ENCODE results near the gene C17orf58. TPM values are rescaled to one million over a fixed set of nuclear protein-coding genes. Genes with fewer than 3 reads are reported as not detected.

Gene C17orf58
- total and polyA plus RNA-seq, 2 of the 8 experiments (the other 6 are each of a cell fraction or from before 2014, with no cell fraction given): 22.6 to 24.1 TPM

- peak; percentile 5 for TF ChIP-seq TAF7 (optimal IDR thresholded peaks at IDR 0.05; ENCODE audit: borderline replicate concordance, low read depth, low read length)
- no peak for TF ChIP-seq SUZ12 (IDR thresholded peaks at IDR 0.05; ENCODE audit: low read length)
- Histone ChIP-seq H3K23ac (ENCODE audit: insufficient read length) (no peak overlapping the region), H3K36me3 (ENCODE audit: control insufficient read depth in 2 of 4, insufficient read depth in 4 of 4, low read length in 3 of 4) (peaks cover 19 to 38% (median 30%) of the 10 kb centered on the region in 4 experiments), H3K27ac (ENCODE audit: low read depth, low read length) (no peak overlapping the region), H3K79me1 (ENCODE audit: low read depth, low read length) (0 out of 2 replicates have a peak, but pooled peaks cover 3% of the 10 kb centered on the region), H3K14ac (ENCODE audit: insufficient read length) (no peak overlapping the region), H2BK5ac (ENCODE audit: low read depth, low read length) (no peak overlapping the region), H3K9ac (replicated peaks in 1 of 4; ENCODE audit: extremely low read depth in 1 of 4, low read depth in 3 of 4, low read length in 3 of 4) (no peak overlapping the region), H3K79me2 (ENCODE audit: control insufficient read depth in 1 of 2, insufficient read depth in 2 of 2, low read length in 2 of 2) (peaks cover 9 to 42% of the 10 kb centered on the region in 2 experiments), H2AFZ (ENCODE audit: low read length) (no peak overlapping the region), H2BK15ac (ENCODE audit: low read length) (no peak overlapping the region), H4K5ac (ENCODE audit: insufficient read length, low read depth, low read length) (peak overlapping the region; percentile 87), H3K18ac (ENCODE audit: extremely low read depth, low read length) (no peak overlapping the region), H3K4me3 (ENCODE audit: extremely low read depth in 1 of 4, insufficient read depth in 2 of 4, low read depth in 3 of 4, low read length in 4 of 4) (peak overlapping the region in 2 of 4 experiments; percentile 10 to 53; a peak in 3 of 8 replicates), H2AK5ac (ENCODE audit: low read depth, low read length) (no peak overlapping the region), H4K91ac (replicated peaks; ENCODE audit: insufficient read length, low read length) (no peak overlapping the region), H4K8ac (ENCODE audit: extremely low read depth, insufficient read depth, low read length) (no peak overlapping the region), H3K23me2 (ENCODE audit: low read depth, low read length) (peaks cover 2% of the 10 kb centered on the region; the same call in 1 of the 2 replicates), H3K4me1 (replicated peaks in 1 of 4; ENCODE audit: control insufficient read depth in 3 of 4, insufficient read depth in 4 of 4, low read length in 3 of 4) (peaks cover 5 to 16% (median 11%) of the 10 kb centered on the region in 4 experiments; a peak in 6 of 7 replicates), H3K4me2 (ENCODE audit: insufficient read depth in 1 of 2, low read depth in 2 of 2, low read length in 2 of 2) (peak overlapping the region; percentile 53 to 78), H3K27me3 (replicated peaks in 1 of 4; ENCODE audit: control insufficient read depth in 3 of 4, extremely low read depth in 1 of 4, insufficient read depth in 3 of 4, low read length in 3 of 4) (no peaks in the 10 kb centered on the region), H3K9me3 (ENCODE audit: insufficient read depth in 2 of 2, low read depth in 1 of 2, low read length in 1 of 2) (no peaks in the 10 kb centered on the region), H3K56ac (replicated peaks; ENCODE audit: insufficient read length, low read depth, low read length) (no peak overlapping the region), H2BK120ac (replicated peaks; ENCODE audit: low read depth, low read length) (no peak overlapping the region), H4K20me1 (replicated peaks in 1 of 2; ENCODE audit: control insufficient read depth in 1 of 2, insufficient read depth in 2 of 2, low read length in 2 of 2) (peaks cover 7 to 15% of the 10 kb centered on the region in 2 experiments), H2BK20ac (ENCODE audit: low read length) (no peak overlapping the region), H2BK12ac (ENCODE audit: low read depth, low read length) (no peak overlapping the region), H3K4ac (replicated peaks; ENCODE audit: insufficient read length, low read depth, low read length) (no peak overlapping the region)
- POLR2A ChIA-PET (ENCODE audit: partially characterized antibody): interaction anchor here (0.6 to 9.6 kb wide), 16 partner anchors 12 to 362 kb away, joined by 3 to 134 read pairs (median 4); partner anchors contain the start of gene C17orf58
- 9% methylated on average over 14 of the region's 27 CpGs; no CpG with 5 or more reads in 1 of the 2 experiments for WGBS, 2 experiments (ENCODE audit: extremely low coverage in 1 of 2, insufficient coverage in 1 of 2, insufficient read length in 1 of 2, insufficient replicate concordance in 2 of 2, low coverage in 1 of 2, low lambda C conversion rate in 2 of 2, missing lambda C conversion rate in 1 of 2)
- CTCF ChIA-PET (ENCODE audit: partially characterized antibody): interaction anchor here (1.0 kb wide), 1 partner anchor 13 kb away, joined by 3 read pairs; no protein-coding TSS in a partner anchor
- DNase-seq (ENCODE audit: low read depth in 1 of 2, low spot score in 2 of 2) (peak in 1 of 2 experiments; percentile 90), FAIRE-seq (no peak)
Measured at GRCh38 chr17:68035131-68035522, 38.9 kb upstream of the C17orf58 start.

All from H1 (cell line).